ENCODE data around the gene SINHCAF. TPM values are rescaled to one million over a fixed set of nuclear protein-coding genes. Genes with fewer than 3 reads are reported as not detected.
A peak's percentile ranks its signal among the peaks of the same experiment; 100 is the strongest.

SINHCAF gene
- total and polyA plus RNA-seq, 9 of the 15 experiments (the other 6 are each of a cell fraction or from before 2014, with no cell fraction given), result 73.2 to 185 (median 110) TPM

- POLR2A ChIA-PET, result interaction anchor here (0.7 to 1.4 kb wide), 6 partner anchors 11 to 388 kb away, joined by 3 to 7 read pairs (median 4); no protein-coding TSS in a partner anchor
- peak overlapping the region; percentile 71 for H3K4me3 ChIP-seq
- BruUV-seq (replicated peaks), result TSS peak; percentile 69
- H3K4me1 ChIP-seq (replicated peaks in 1 of 2; ENCODE audit: control insufficient read depth in 2 of 2, insufficient read depth in 2 of 2, low read length in 2 of 2), result peaks cover 20 to 25% of the 10 kb centered on the region in 2 experiments; a peak in 4 of 5 replicates
- peak overlapping the region; percentile 76 for H3K4me2 ChIP-seq (ENCODE audit: insufficient read depth, low read length)
- WGBS (ENCODE audit: insufficient coverage, low coverage, missing lambda C conversion rate), result 0% methylated on average over 34 of the region's 36 CpGs
- peaks cover 0 to 2% of the 10 kb centered on the region in 2 experiments; a peak in 1 of 5 replicates for H3K27me3 ChIP-seq (ENCODE audit: control insufficient read depth in 2 of 2, insufficient read depth in 2 of 2, low read length in 2 of 2)
- ATAC-seq (peak; percentile 2), FAIRE-seq (no peak), DNase-seq (ENCODE audit: extremely low read depth in 1 of 4, low spot score in 3 of 4) (peak in 2 of 4 experiments; percentile 19 to 41)
- peaks cover 16% of the 10 kb centered on the region; the same call in 1 of the 2 replicates for H4K20me1 ChIP-seq (replicated peaks; ENCODE audit: control insufficient read depth, insufficient read depth, low read length)
- peak overlapping the region; percentile 88 for H3K27ac ChIP-seq (ENCODE audit: extremely low read depth, low read depth, low read length)
- no peaks in the 10 kb centered on the region; the same call in 2 of the 3 replicates for H3K36me3 ChIP-seq (ENCODE audit: control insufficient read depth, insufficient read depth, low read length)
- 0 out of 2 replicates have a peak overlapping the region, but pooled peaks have one; percentile 11 for H2AFZ ChIP-seq (ENCODE audit: low read depth, low read length)
- H3K9ac ChIP-seq (ENCODE audit: insufficient read depth in 1 of 2, low read depth in 2 of 2, low read length in 2 of 2), result peak overlapping the region; percentile 95 to 100
- no peaks in the 10 kb centered on the region for H3K9me1 ChIP-seq (ENCODE audit: control insufficient read depth, insufficient read depth, low read length)
- intact Hi-C loops (cut with micrococcal nuclease), result loop anchor here (10.0 kb wide), 1 partner anchor 309 kb away; no protein-coding TSS in a partner anchor
- H3K9me3 ChIP-seq (replicated peaks; ENCODE audit: control insufficient read depth, insufficient read depth, low read depth, low read length), result no peaks in the 10 kb centered on the region
- in situ Hi-C loops (cut with MboI), result no loop called here
- peaks cover 55% of the 10 kb centered on the region for H3K79me2 ChIP-seq (ENCODE audit: control insufficient read depth, insufficient read depth, low read length)
- CTCF ChIA-PET (ENCODE audit: low intra/inter-chr PET ratio), result interaction anchor here (0.5 kb wide), 1 partner anchor 977 kb away, joined by 3 read pairs; no protein-coding TSS in a partner anchor
- no peak for TF ChIP-seq MED1 (CRISPR knock-in tag; IDR thresholded peaks at IDR 0.05; ENCODE audit: borderline replicate concordance)
- TF ChIP-seq ZNF124 (CRISPR knock-in tag; IDR thresholded peaks at IDR 0.05), result no peak
- TF ChIP-seq BRD4 (IDR thresholded peaks at IDR 0.05), result peak; percentile 77; the same call in 1 of the 2 replicates
- peak; percentile 25; the same call in 1 of the 2 replicates for TF ChIP-seq ZC3H4 (CRISPR knock-in tag; IDR thresholded peaks at IDR 0.05; ENCODE audit: borderline replicate concordance)
- 0 out of 2 replicates have a peak, but pooled peaks have one; percentile 2 for TF ChIP-seq ARID4B (CRISPR knock-in tag; IDR thresholded peaks at IDR 0.05)
- no peak for TF ChIP-seq JUN (IDR thresholded peaks at IDR 0.05; ENCODE audit: borderline replicate concordance, low read depth, low read length)
- TF ChIP-seq JUN (CRISPR knock-in tag; IDR thresholded peaks at IDR 0.05; ENCODE audit: borderline replicate concordance), result 0 out of 2 replicates have a peak, but pooled peaks have one; percentile 1
- TF ChIP-seq ZNF589 (CRISPR knock-in tag; IDR thresholded peaks at IDR 0.05; ENCODE audit: low read depth), result 0 out of 2 replicates have a peak, but pooled peaks have one; percentile 71
- peak; percentile 8; the same call in 1 of the 2 replicates for TF ChIP-seq ZFX (CRISPR knock-in tag; IDR thresholded peaks at IDR 0.05)
- no peak for TF ChIP-seq ZNF133 (CRISPR knock-in tag; IDR thresholded peaks at IDR 0.05)
- TF ChIP-seq NEUROD1 (IDR thresholded peaks at IDR 0.05; ENCODE audit: borderline replicate concordance, low read depth, low read length, partially characterized antibody), result no peak
- TF ChIP-seq ARID3A (IDR thresholded peaks at IDR 0.05; ENCODE audit: borderline replicate concordance, low read depth, low read length), result no peak
- TF ChIP-seq POLR2G (IDR thresholded peaks at IDR 0.05; ENCODE audit: low read depth, low read length), result peak; percentile 49
These were observed 450 bp downstream of the SINHCAF start for GRCh38 chr12:31325524-31325875.

Data from K562 (cell line).